T-cell (primary cell): ENCODE results near the gene ERC2. TPM values are rescaled to one million over a fixed set of nuclear protein-coding genes. Genes with fewer than 3 reads are reported as not detected.

ENCODE experiments used
- ATAC-seq, 4 experiments: fragments of 200-7000 bp in 3 of 4; fragments of 150-1000 bp in 1 of 4; cut with Tn5 transposase; replicated peaks in 1 of 4; 1 replicate in 3 of 4; 2 replicates in 1 of 4; pipeline ENCODE4 v1.10.0; 2021; ENCODE audit warnings: moderate library complexity in 3 of 4, mild to moderate bottlenecking in 2 of 4, moderate number of reproducible peaks in 1 of 4
- CTCF ChIA-PET, 2 donors: fragments of 300-600 bp; sonication (Branson Sonifier 250); formaldehyde crosslinking; loops; one replicate each; lab custom pipeline; 2022; ENCODE audit warnings: antibody characterized with exemption in 2 of 2; lab: Charles Lee
- POLR2A ChIA-PET, 2 donors: fragments of 300-600 bp; sonication (Branson Sonifier 250); formaldehyde crosslinking; loops; one replicate each; lab custom pipeline; 2022; ENCODE audit warnings: antibody characterized with exemption in 2 of 2; lab: Charles Lee
- DNase-seq, 35 experiments: peaks; one replicate each; pipeline versions ENCODE4 v3.0.0 to v3.0.0-alpha.2; 2013 to 2023
- H3K27ac ChIP-seq: one replicate; pipeline ENCODE4 v1.5.1; 2013; ENCODE audit warnings: low read length
- H3K27me3 ChIP-seq, 2 experiments: replicated peaks in 1 of 2; 1 replicate in 1 of 2; 2 replicates in 1 of 2; pipeline versions ENCODE4 v1.6.1 to v1.7.0; 2013; ENCODE audit warnings: low read length in 1 of 2, mixed read lengths in 1 of 2; ENCODE audit not compliant: control insufficient read depth in 2 of 2, insufficient read depth in 2 of 2; ENCODE audit errors: extremely low read depth in 1 of 2
- H3K36me3 ChIP-seq, 2 donors: 1 replicate in 1 of 2; 2 replicates in 1 of 2; pipeline versions ENCODE4 v1.6.1 to v1.7.0; 2013; ENCODE audit warnings: low read length in 1 of 2; ENCODE audit not compliant: control insufficient read depth in 2 of 2, insufficient read depth in 1 of 2; ENCODE audit errors: extremely low read depth in 1 of 2
- H3K4me1 ChIP-seq, 2 experiments: 1 replicate in 1 of 2; 2 replicates in 1 of 2; pipeline versions ENCODE4 v1.6.1 to v1.7.0; 2013; ENCODE audit warnings: low read length in 2 of 2, mixed read lengths in 1 of 2; ENCODE audit not compliant: insufficient read depth in 2 of 2, control insufficient read depth in 1 of 2; ENCODE audit errors: extremely low read depth in 1 of 2
- H3K4me3 ChIP-seq, 2 donors: 1 replicate in 1 of 2; 2 replicates in 1 of 2; pipeline versions ENCODE4 v1.5.1 to v1.7.0; 2013; ENCODE audit warnings: mild to moderate bottlenecking in 2 of 2, low read length in 1 of 2, moderate library complexity in 1 of 2; ENCODE audit not compliant: control insufficient read depth in 1 of 2; ENCODE audit errors: extremely low read depth in 1 of 2
- H3K9me3 ChIP-seq: 2 replicates; pipeline ENCODE4 v1.7.0; 2013
- H3K27ac Mint-ChIP-seq, 2 donors: one replicate each; pipeline ENCODE4 v1.8.0; 2020 to 2021; ENCODE audit warnings: mild to moderate bottlenecking in 2 of 2, mixed read lengths in 2 of 2
- H3K27me3 Mint-ChIP-seq, 2 donors: one replicate each; pipeline ENCODE4 v1.8.0; 2021 to 2022; ENCODE audit warnings: mixed read lengths in 2 of 2
- H3K36me3 Mint-ChIP-seq: one replicate; pipeline ENCODE4 v1.8.0; 2021; ENCODE audit warnings: mixed read lengths
- H3K4me1 Mint-ChIP-seq, 3 donors: one replicate each; pipeline ENCODE4 v1.8.0; 2020 to 2022; ENCODE audit warnings: mixed read lengths in 3 of 3, mild to moderate bottlenecking in 1 of 3
- H3K4me3 Mint-ChIP-seq, 3 donors: one replicate each; pipeline ENCODE4 v1.8.0; 2020 to 2022; ENCODE audit warnings: mild to moderate bottlenecking in 3 of 3, mixed read lengths in 3 of 3, moderate library complexity in 3 of 3
- H3K9me3 Mint-ChIP-seq, 3 donors: one replicate each; pipeline ENCODE4 v1.8.0; 2020 to 2022; ENCODE audit warnings: mixed read lengths in 3 of 3
- WGBS: methylation state at CpG from one replicate; pipeline ENCODE4 v1.1.5; 2013; ENCODE audit warnings: missing lambda C conversion rate; ENCODE audit not compliant: insufficient coverage; 5-methylcytosine and 5-hydroxymethylcytosine counted together
- total RNA-seq, 35 experiments: library from RNA in 6 of 35; stranded (reverse) in 6 of 35; fragments of 120-200 nt in 1 of 35; gene quantifications; one replicate each; pipeline versions ENCODE4 v1.2.1 to v1.2.4 and lab custom pipeline; 2013 to 2026

ERC2 gene
- total RNA-seq, 5 donors from 2014 or later (not counting 1 experiment from before 2014, with no cell fraction given), result not detected

DNA sequence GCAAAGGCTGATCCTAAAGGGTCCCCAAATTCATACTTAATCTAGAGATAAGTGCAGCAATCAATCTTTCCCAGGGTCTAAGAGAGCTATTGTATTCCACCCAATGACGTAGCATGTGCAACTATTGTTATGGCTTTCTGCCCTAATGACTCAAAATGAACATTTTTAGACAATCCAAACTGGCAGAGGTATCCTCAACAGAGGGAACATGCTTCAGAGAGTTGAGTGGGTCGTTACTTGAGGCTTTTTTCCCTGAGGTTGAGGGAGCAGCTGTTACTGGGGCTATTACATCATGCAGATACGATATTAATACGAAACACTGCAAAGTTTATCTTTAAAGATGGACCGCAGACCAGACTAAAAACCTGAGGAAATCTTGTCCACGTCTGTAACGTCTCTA is 702.9 kb downstream of the ERC2 start:
- Mint-ChIP-seq H3K4me3 (no peak overlapping the region), H3K4me1 (no peaks in the 10 kb centered on the region), H3K27ac (no peak overlapping the region), H3K9me3 (peaks cover 3 to 9% (median 8%) of the 10 kb centered on the region in 3 donors), H3K27me3 (no peaks in the 10 kb centered on the region), H3K36me3 (no peaks in the 10 kb centered on the region)
- Histone ChIP-seq H3K36me3 (no peaks in the 10 kb centered on the region), H3K27me3 (no peaks in the 10 kb centered on the region), H3K27ac (no peak overlapping the region), H3K9me3 (no peaks in the 10 kb centered on the region), H3K4me1 (no peaks in the 10 kb centered on the region), H3K4me3 (no peak overlapping the region)
- no peak for ATAC-seq
- POLR2A ChIA-PET, result no interaction called here
- DNase-seq, result no peak
- CTCF ChIA-PET, result no interaction called here
- WGBS, result 73% methylated on average over 4 of the region's 7 CpGs

DNA sequence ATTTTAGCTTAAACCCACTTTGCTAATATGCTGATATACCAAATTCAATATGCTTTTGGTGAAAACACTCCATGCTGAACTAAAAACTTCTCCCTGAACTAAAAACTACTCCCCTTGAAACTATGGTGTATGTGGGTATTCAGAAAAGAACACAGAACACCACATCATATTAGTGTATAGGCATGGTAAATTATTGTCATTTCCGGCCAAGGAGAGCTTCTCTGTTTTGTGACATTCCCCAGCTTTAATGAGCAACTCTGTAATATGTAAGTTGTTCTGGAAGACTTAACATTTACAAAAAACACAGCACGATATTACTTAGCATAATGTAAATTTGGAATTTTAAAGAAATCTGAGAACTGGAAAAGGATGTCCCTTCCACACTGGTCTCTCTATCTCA is 711.3 kb downstream of the ERC2 start:
- no peak for DNase-seq
- Histone ChIP-seq H3K27ac (no peak overlapping the region), H3K9me3 (no peaks in the 10 kb centered on the region), H3K4me1 (no peaks in the 10 kb centered on the region), H3K27me3 (peaks cover 0 to 3% of the 10 kb centered on the region in 2 experiments), H3K4me3 (no peak overlapping the region), H3K36me3 (no peaks in the 10 kb centered on the region)
- Mint-ChIP-seq H3K9me3 (peaks cover 0 to 7% (median 7%) of the 10 kb centered on the region in 3 donors), H3K4me3 (no peak overlapping the region), H3K36me3 (no peaks in the 10 kb centered on the region), H3K27ac (no peak overlapping the region), H3K27me3 (no peaks in the 10 kb centered on the region), H3K4me1 (no peaks in the 10 kb centered on the region)
- WGBS, result no CpG with 5 or more reads among the region's 2 CpGs
- CTCF ChIA-PET, result no interaction called here
- ATAC-seq, result no peak
- POLR2A ChIA-PET, result no interaction called here

DNA sequence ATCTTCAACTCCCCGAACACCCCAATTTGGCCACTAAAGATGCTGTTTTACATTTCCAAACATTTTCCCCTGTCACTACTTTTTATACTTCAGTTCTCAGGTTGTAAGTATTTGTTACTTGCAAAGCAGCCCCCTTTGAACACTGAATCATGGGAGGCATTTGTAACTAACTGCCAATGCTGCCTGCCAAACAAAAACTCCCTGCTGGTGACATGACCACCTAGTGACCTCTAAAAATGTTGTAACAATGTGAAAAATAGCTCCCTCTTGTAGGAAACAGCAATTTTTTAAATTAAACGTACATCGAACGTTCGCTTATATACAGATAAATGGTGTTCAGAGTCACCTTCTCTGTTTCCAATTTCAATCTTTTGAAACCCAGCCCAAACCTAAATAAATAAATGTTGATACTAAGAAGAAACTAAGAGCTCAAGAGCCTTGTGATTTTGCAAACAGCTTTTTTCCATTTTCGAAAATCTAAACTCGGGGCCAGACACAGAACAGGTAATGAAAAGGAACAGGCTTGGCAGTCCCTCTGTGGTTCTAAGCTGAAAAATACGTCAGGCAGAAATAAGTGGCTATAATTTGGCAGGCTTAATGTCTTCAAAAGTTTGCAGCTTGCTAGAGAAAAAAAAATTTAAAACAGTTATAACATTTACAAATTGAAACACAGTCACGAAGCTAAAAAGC is 712.6 kb downstream of the ERC2 start:
- Mint-ChIP-seq H3K27ac (no peak overlapping the region), H3K4me1 (no peaks in the 10 kb centered on the region), H3K36me3 (no peaks in the 10 kb centered on the region), H3K27me3 (no peaks in the 10 kb centered on the region), H3K4me3 (no peak overlapping the region), H3K9me3 (peaks cover 0 to 7% (median 4%) of the 10 kb centered on the region in 3 donors)
- peaks cover 0 to 3% of the 10 kb centered on the region in 2 experiments for H3K27me3 ChIP-seq
- CTCF ChIA-PET, result no interaction called here
- H3K4me3 ChIP-seq, result no peak overlapping the region
- POLR2A ChIA-PET, result no interaction called here
- DNase-seq, result no peak
- H3K9me3 ChIP-seq, result no peaks in the 10 kb centered on the region
- H3K27ac ChIP-seq, result no peak overlapping the region
- WGBS, result 83% methylated on average over 3 of the region's 9 CpGs
- H3K36me3 ChIP-seq, result no peaks in the 10 kb centered on the region
- H3K4me1 ChIP-seq, result no peaks in the 10 kb centered on the region
- ATAC-seq, result no peak

DNA sequence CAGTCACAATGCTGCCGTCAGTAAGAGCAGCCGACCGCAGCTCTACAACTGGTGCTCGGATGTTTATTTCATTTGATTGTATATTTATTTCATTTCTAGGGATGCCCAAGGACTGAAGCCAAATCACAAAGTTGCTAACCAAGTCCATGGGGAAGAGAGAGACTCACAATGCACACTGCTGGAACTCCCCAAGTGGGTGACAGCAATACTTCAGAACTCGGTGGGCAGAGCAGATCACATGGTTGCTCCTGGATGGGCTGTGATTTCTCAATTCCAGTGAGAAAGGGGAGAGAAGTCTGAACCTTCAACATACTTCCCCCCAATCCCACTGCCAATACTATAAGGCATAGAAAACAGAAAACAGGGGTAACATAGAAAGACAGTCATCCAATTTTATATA is 715.4 kb downstream of the ERC2 start:
- ChIA-PET POLR2A (no interaction called here), CTCF (no interaction called here)
- Histone ChIP-seq H3K9me3 (no peaks in the 10 kb centered on the region), H3K4me3 (no peak overlapping the region), H3K4me1 (no peaks in the 10 kb centered on the region), H3K27ac (no peak overlapping the region), H3K27me3 (no peaks in the 10 kb centered on the region), H3K36me3 (no peaks in the 10 kb centered on the region)
- DNase-seq (no peak), ATAC-seq (no peak)
- Mint-ChIP-seq H3K36me3 (no peaks in the 10 kb centered on the region), H3K9me3 (peaks cover 0 to 6% (median 3%) of the 10 kb centered on the region in 3 donors), H3K4me3 (no peak overlapping the region), H3K4me1 (no peaks in the 10 kb centered on the region), H3K27ac (no peak overlapping the region), H3K27me3 (no peaks in the 10 kb centered on the region)
- 100% methylated on average over 2 of the region's 5 CpGs for WGBS

DNA sequence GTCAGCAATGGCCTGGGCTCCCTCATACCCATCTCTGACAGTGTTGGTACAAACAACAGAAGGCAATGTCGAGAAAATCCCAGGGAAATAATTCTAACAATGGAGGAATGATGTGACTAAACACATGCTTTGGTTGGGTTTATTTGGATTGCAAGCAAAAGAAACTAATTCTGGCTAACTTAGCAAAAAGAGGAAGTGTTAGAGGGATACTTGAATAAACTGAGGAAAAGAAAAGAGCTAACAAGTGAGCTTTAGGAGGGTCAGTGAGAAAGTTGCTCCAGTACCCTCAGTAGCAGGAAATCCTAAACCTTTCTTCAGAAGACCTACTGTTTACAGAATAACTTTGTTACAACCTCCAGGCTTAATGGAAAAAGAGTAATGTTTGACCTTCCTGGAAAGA is 716.5 kb downstream of the ERC2 start:
- no peak overlapping the region for H3K4me3 ChIP-seq
- H3K9me3 ChIP-seq, result no peaks in the 10 kb centered on the region
- no peak overlapping the region for H3K27ac Mint-ChIP-seq
- peaks cover 0 to 6% (median 3%) of the 10 kb centered on the region in 3 donors for H3K9me3 Mint-ChIP-seq
- ChIA-PET POLR2A (no interaction called here), CTCF (no interaction called here)
- H3K27me3 ChIP-seq, result no peaks in the 10 kb centered on the region
- H3K4me1 ChIP-seq, result no peaks in the 10 kb centered on the region
- DNase-seq (no peak), ATAC-seq (no peak)
- H3K27me3 Mint-ChIP-seq, result no peaks in the 10 kb centered on the region
- no peak overlapping the region for H3K27ac ChIP-seq
- no peaks in the 10 kb centered on the region for H3K4me1 Mint-ChIP-seq
- no peaks in the 10 kb centered on the region for H3K36me3 Mint-ChIP-seq
- 50% methylated on average over 1 of the region's 1 CpG for WGBS
- no peak overlapping the region for H3K4me3 Mint-ChIP-seq
- H3K36me3 ChIP-seq, result no peaks in the 10 kb centered on the region

DNA sequence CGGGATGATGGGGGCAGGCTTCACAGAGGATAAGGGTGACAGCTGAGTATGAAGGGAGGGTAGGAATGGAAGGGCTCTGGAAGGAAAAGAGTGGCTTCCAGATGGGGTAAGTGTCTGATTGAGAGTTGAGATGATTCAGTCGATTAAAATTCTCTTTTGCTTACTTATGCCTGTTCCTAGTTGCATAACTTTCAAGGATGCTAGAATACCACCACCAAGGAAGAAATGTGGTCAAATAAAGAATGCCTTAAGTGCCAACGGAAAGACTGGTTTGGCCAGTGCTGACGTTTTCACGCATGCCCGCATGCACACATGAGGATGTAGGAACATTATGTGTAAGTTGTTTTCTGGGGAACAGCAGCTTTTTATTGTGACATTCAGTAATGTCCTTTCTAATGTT is 717.7 kb downstream of the ERC2 start:
- Histone ChIP-seq H3K4me3 (no peak overlapping the region), H3K27me3 (no peaks in the 10 kb centered on the region), H3K4me1 (no peaks in the 10 kb centered on the region), H3K9me3 (no peaks in the 10 kb centered on the region), H3K36me3 (no peaks in the 10 kb centered on the region), H3K27ac (no peak overlapping the region)
- peaks cover 0 to 6% (median 3%) of the 10 kb centered on the region in 3 donors for H3K9me3 Mint-ChIP-seq
- no peak overlapping the region for H3K4me3 Mint-ChIP-seq
- H3K27me3 Mint-ChIP-seq, result no peaks in the 10 kb centered on the region
- POLR2A ChIA-PET, result no interaction called here
- 74% methylated on average over 4 of the region's 6 CpGs for WGBS
- H3K4me1 Mint-ChIP-seq, result no peaks in the 10 kb centered on the region
- no peak overlapping the region for H3K27ac Mint-ChIP-seq
- H3K36me3 Mint-ChIP-seq, result no peaks in the 10 kb centered on the region
- DNase-seq (no peak), ATAC-seq (no peak)
- CTCF ChIA-PET, result no interaction called here
